ENCODE data around the gene C4orf54.

GRCh38 chr4:99635601-99636000, 22.0 kb downstream of the C4orf54 start:
- TF ChIP-seq GATA2 (IDR thresholded peaks at IDR 0.05; ENCODE audit: low read depth, low read length) = no peak
- no peak for TF ChIP-seq GATA3 (IDR thresholded peaks at IDR 0.05; ENCODE audit: low read depth, low read length)

All from SH-SY5Y (cell line).